WTC11 (cell line): Measurements from ENCODE around the gene STAG1. TPM values are rescaled to one million over a fixed set of nuclear protein-coding genes. Genes with fewer than 3 reads are reported as not detected.

ENCODE experiments used
- ATAC-seq: fragments of 200-7000 bp; cut with Tn5 transposase; 2 replicates; pipeline ENCODE4 v1.10.0; 2021; ENCODE audit warnings: mild to moderate bottlenecking, moderate library complexity
- CTCF ChIA-PET: fragments of 300-600 bp; sonication (Branson Sonifier 250); formaldehyde crosslinking; loops from one replicate; lab custom pipeline; 2021; ENCODE audit warnings: antibody characterized with exemption; lab: Charles Lee
- POLR2A ChIA-PET: fragments of 350-600 bp; sonication (Branson Sonifier 250); formaldehyde crosslinking; loops from one replicate; lab custom pipeline; 2021; ENCODE audit warnings: antibody characterized with exemption; lab: Charles Lee
- DNase-seq: peaks from one replicate; pipeline ENCODE4 v3.0.0; 2021; ENCODE audit warnings: low spot score
- H3K27ac Mint-ChIP-seq: 2 replicates; pipeline ENCODE4 v1.8.0; 2021; ENCODE audit warnings: mixed read lengths
- H3K27me3 Mint-ChIP-seq: 2 replicates; pipeline ENCODE4 v1.8.0; 2021; ENCODE audit warnings: low read depth, mild to moderate bottlenecking, moderate library complexity, mixed read lengths
- H3K36me3 Mint-ChIP-seq: 2 replicates; pipeline ENCODE4 v1.8.0; 2021; ENCODE audit warnings: mixed read lengths
- H3K4me1 Mint-ChIP-seq: 2 replicates; pipeline ENCODE4 v1.8.0; 2022; ENCODE audit warnings: mixed read lengths
- H3K4me3 Mint-ChIP-seq: 2 replicates; pipeline ENCODE4 v1.8.0; 2021; ENCODE audit warnings: mild to moderate bottlenecking, moderate library complexity, mixed read lengths
- H3K9me3 Mint-ChIP-seq: 2 replicates; pipeline ENCODE4 v1.8.0; 2021; ENCODE audit warnings: mixed read lengths
- CREB1 ChIP-seq: sonication (generic); formaldehyde crosslinking; IDR thresholded peaks from 2 replicates; pipeline ENCODE4 v1.8.0; 2023; ENCODE audit warnings: mild to moderate bottlenecking, missing genetic modification reagents
- CREM ChIP-seq: sonication (generic); formaldehyde crosslinking; IDR thresholded peaks from 2 replicates; pipeline ENCODE4 v1.8.1; 2022; ENCODE audit warnings: mild to moderate bottlenecking, missing genetic modification reagents, moderate library complexity
- ELF4 ChIP-seq: sonication (generic); formaldehyde crosslinking; IDR thresholded peaks from 2 replicates; pipeline ENCODE4 v1.8.1; 2022; ENCODE audit warnings: low read depth, mild to moderate bottlenecking, moderate library complexity, missing genetic modification reagents
- ESRRA ChIP-seq: sonication (generic); formaldehyde crosslinking; IDR thresholded peaks from 2 replicates; pipeline ENCODE4 v1.8.1; 2022; ENCODE audit warnings: mild to moderate bottlenecking, missing genetic modification reagents, borderline replicate concordance
- FOXP1 ChIP-seq: sonication (generic); formaldehyde crosslinking; IDR thresholded peaks from 2 replicates; pipeline ENCODE4 v1.8.0; 2022; ENCODE audit warnings: missing genetic modification reagents, mild to moderate bottlenecking, moderate library complexity, borderline replicate concordance
- GABPB1 ChIP-seq: sonication (generic); formaldehyde crosslinking; IDR thresholded peaks from 2 replicates; pipeline ENCODE4 v1.8.1; 2023; ENCODE audit warnings: mild to moderate bottlenecking, missing genetic modification reagents
- GTF2I ChIP-seq: fragments of 250-450 bp; sonication (Bioruptor Pico); conservative IDR thresholded peaks from 2 replicates; pipeline ENCODE4 v1.4.0; 2021; ENCODE audit warnings: mild to moderate bottlenecking
- HMGA2 ChIP-seq: fragments of 250-450 bp; sonication (Bioruptor Pico); IDR thresholded peaks from 2 replicates; pipeline ENCODE4 v1.4.0; 2021; ENCODE audit warnings: mild to moderate bottlenecking, moderate library complexity
- JUN ChIP-seq: sonication (generic); formaldehyde crosslinking; IDR thresholded peaks from 2 replicates; pipeline ENCODE4 v1.8.0; 2023; ENCODE audit warnings: mild to moderate bottlenecking, missing genetic modification reagents
- MXD4 ChIP-seq: fragments of 250-450 bp; sonication (Bioruptor Pico); IDR thresholded peaks from 2 replicates; pipeline ENCODE4 v1.8.0; 2021; ENCODE audit warnings: mild to moderate bottlenecking, moderate library complexity, borderline replicate concordance
- NFATC4 ChIP-seq: fragments of 250-450 bp; sonication (Bioruptor Pico); IDR thresholded peaks from 2 replicates; pipeline ENCODE4 v1.9.0; 2021; ENCODE audit warnings: mild to moderate bottlenecking
- NR3C1 ChIP-seq: sonication (generic); formaldehyde crosslinking; conservative IDR thresholded peaks from 2 replicates; pipeline ENCODE4 v1.8.1; 2023; ENCODE audit warnings: low read depth, mild to moderate bottlenecking, missing genetic modification reagents
- OVOL2 ChIP-seq: fragments of 250-450 bp; sonication (Bioruptor Pico); IDR thresholded peaks from 2 replicates; pipeline ENCODE4 v1.9.0; 2021; ENCODE audit warnings: mild to moderate bottlenecking, borderline replicate concordance
- SMAD4 ChIP-seq: sonication (generic); formaldehyde crosslinking; IDR thresholded peaks from 2 replicates; pipeline ENCODE4 v1.8.0; 2022; ENCODE audit warnings: mild to moderate bottlenecking, missing genetic modification reagents
- TP53 ChIP-seq: sonication (generic); formaldehyde crosslinking; IDR thresholded peaks from 2 replicates; pipeline ENCODE4 v1.8.1; 2023; ENCODE audit warnings: mild to moderate bottlenecking, missing genetic modification reagents
- ZNF121 ChIP-seq: sonication (generic); formaldehyde crosslinking; IDR thresholded peaks from 2 replicates; pipeline ENCODE4 v1.8.0; 2023; ENCODE audit warnings: missing genetic modification reagents
- ZNF396 ChIP-seq: fragments of 250-450 bp; sonication (Bioruptor Pico); IDR thresholded peaks from 2 replicates; pipeline ENCODE4 v1.8.0; 2021; ENCODE audit warnings: mild to moderate bottlenecking, moderate library complexity, borderline replicate concordance
- ZNF416 ChIP-seq: fragments of 250-450 bp; sonication (Bioruptor Pico); IDR thresholded peaks from 2 replicates; pipeline ENCODE4 v1.9.0; 2021; ENCODE audit warnings: mild to moderate bottlenecking, inconsistent platforms
- ZNF423 ChIP-seq: fragments of 250-450 bp; sonication (Bioruptor Pico); IDR thresholded peaks from 2 replicates; pipeline ENCODE4 v2.1.2; 2022; ENCODE audit warnings: mild to moderate bottlenecking, moderate library complexity
- ZNF671 ChIP-seq: fragments of 250-450 bp; sonication (Bioruptor Pico); IDR thresholded peaks from 2 replicates; pipeline ENCODE4 v1.8.0; 2021; ENCODE audit warnings: mild to moderate bottlenecking
- total RNA-seq: library from RNA; stranded (reverse); gene quantifications from 3 replicates; pipeline ENCODE4 v1.2.3, GENCODE V29; 2021
- TF ChIP-seq, protein P1 (sequence below): fragments of 250-450 bp; sonication (Bioruptor Pico); IDR thresholded peaks from 2 replicates; pipeline ENCODE4 v2.1.2; 2022; ENCODE audit warnings: mild to moderate bottlenecking, moderate library complexity
- TF ChIP-seq, protein P2 (sequence below): sonication (generic); formaldehyde crosslinking; IDR thresholded peaks from 2 replicates; pipeline ENCODE4 v1.8.1; 2023; ENCODE audit warnings: mild to moderate bottlenecking, missing genetic modification reagents, borderline replicate concordance
- TF ChIP-seq, protein P3 (sequence below): sonication (generic); formaldehyde crosslinking; IDR thresholded peaks from 2 replicates; pipeline ENCODE4 v1.8.1; 2022; ENCODE audit warnings: mild to moderate bottlenecking, missing genetic modification reagents, moderate library complexity, borderline replicate concordance
- TF ChIP-seq, protein P4 (sequence below): sonication (generic); formaldehyde crosslinking; IDR thresholded peaks from 2 replicates; pipeline ENCODE4 v1.8.0; 2022; ENCODE audit warnings: mild to moderate bottlenecking, missing genetic modification reagents
- TF ChIP-seq, protein P5 (sequence below): fragments of 250-450 bp; sonication (Bioruptor Pico); IDR thresholded peaks from 2 replicates; pipeline ENCODE4 v1.9.0; 2021; ENCODE audit warnings: mild to moderate bottlenecking

The STAG1 gene
- total RNA-seq, 1 experiment from 2014 or later = 20.7 TPM

DNA sequence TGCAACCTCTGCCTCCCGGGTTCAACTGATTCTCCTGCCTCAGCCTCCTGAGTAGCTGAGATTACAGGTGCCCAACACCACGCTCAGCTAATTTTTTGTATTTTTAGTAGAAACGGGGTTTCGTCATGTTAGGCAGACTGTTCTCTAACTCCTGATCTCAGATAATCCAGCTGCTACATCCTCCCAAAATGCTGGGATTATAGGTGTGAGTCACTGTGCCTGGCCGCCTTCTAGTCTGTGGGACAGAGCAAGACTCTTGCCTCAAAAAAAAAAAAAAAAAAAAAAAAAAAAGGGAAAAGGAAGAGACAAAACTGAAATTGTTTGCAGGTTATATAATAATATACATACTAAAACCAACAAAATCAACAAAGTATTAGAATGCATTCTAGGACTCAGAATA lies 286.9 kb downstream of the STAG1 start (continued):
- TF ChIP-seq, protein P1, sequence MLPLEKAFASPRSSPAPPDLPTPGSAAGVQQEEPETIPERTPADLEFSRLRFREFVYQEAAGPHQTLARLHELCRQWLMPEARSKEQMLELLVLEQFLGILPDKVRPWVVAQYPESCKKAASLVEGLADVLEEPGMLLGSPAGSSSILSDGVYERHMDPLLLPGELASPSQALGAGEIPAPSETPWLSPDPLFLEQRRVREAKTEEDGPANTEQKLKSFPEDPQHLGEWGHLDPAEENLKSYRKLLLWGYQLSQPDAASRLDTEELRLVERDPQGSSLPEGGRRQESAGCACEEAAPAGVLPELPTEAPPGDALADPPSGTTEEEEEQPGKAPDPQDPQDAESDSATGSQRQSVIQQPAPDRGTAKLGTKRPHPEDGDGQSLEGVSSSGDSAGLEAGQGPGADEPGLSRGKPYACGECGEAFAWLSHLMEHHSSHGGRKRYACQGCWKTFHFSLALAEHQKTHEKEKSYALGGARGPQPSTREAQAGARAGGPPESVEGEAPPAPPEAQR = no peak
- TF ChIP-seq, protein P2, sequence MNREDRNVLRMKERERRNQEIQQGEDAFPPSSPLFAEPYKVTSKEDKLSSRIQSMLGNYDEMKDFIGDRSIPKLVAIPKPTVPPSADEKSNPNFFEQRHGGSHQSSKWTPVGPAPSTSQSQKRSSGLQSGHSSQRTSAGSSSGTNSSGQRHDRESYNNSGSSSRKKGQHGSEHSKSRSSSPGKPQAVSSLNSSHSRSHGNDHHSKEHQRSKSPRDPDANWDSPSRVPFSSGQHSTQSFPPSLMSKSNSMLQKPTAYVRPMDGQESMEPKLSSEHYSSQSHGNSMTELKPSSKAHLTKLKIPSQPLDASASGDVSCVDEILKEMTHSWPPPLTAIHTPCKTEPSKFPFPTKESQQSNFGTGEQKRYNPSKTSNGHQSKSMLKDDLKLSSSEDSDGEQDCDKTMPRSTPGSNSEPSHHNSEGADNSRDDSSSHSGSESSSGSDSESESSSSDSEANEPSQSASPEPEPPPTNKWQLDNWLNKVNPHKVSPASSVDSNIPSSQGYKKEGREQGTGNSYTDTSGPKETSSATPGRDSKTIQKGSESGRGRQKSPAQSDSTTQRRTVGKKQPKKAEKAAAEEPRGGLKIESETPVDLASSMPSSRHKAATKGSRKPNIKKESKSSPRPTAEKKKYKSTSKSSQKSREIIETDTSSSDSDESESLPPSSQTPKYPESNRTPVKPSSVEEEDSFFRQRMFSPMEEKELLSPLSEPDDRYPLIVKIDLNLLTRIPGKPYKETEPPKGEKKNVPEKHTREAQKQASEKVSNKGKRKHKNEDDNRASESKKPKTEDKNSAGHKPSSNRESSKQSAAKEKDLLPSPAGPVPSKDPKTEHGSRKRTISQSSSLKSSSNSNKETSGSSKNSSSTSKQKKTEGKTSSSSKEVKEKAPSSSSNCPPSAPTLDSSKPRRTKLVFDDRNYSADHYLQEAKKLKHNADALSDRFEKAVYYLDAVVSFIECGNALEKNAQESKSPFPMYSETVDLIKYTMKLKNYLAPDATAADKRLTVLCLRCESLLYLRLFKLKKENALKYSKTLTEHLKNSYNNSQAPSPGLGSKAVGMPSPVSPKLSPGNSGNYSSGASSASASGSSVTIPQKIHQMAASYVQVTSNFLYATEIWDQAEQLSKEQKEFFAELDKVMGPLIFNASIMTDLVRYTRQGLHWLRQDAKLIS (CRISPR knock-in tag) = no peak
- no peak for TF ChIP-seq GTF2I (CRISPR knock-in tag)

DNA sequence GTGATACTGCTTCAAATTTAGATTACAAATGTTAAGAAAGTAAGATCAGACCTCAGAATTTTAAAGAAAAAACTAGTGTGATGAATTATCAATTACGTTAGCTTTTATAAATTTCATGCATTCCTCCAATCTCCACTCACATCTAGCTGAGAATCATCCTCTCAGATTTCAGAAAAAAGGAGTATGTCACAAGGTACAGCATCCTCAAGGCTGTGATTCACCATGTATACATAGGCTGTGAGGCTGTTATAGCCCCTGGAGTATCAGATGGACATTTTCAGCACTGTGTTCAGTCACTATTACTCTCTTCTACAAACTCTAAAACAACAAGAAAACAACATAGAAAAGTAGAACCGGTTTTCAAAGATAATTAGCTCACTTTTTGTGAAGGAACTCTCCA lies 287.7 kb downstream of the STAG1 start:
- 0 out of 2 replicates have a peak overlapping the region, but pooled peaks have one; percentile 63 for H3K27ac Mint-ChIP-seq
- H3K4me1 Mint-ChIP-seq = no peaks in the 10 kb centered on the region
- peaks cover 6% of the 10 kb centered on the region for H3K9me3 Mint-ChIP-seq
- DNase-seq = no peak
- POLR2A ChIA-PET = no interaction called here
- no peak for TF ChIP-seq TP53
- TF ChIP-seq FOXP1 (CRISPR knock-in tag) = no peak
- no peak for TF ChIP-seq ZNF396 (CRISPR knock-in tag)
- TF ChIP-seq, all 79 proteins: peak for 0
- Mint-ChIP-seq H3K4me3 (no peak overlapping the region), H3K36me3 (peaks cover 13% of the 10 kb centered on the region), H3K27me3 (no peaks in the 10 kb centered on the region)
- CTCF ChIA-PET = interaction anchor here (1.1 kb wide), 1 partner anchor 73 kb away, joined by 6 read pairs; no protein-coding TSS in a partner anchor
- ATAC-seq = no peak

DNA sequence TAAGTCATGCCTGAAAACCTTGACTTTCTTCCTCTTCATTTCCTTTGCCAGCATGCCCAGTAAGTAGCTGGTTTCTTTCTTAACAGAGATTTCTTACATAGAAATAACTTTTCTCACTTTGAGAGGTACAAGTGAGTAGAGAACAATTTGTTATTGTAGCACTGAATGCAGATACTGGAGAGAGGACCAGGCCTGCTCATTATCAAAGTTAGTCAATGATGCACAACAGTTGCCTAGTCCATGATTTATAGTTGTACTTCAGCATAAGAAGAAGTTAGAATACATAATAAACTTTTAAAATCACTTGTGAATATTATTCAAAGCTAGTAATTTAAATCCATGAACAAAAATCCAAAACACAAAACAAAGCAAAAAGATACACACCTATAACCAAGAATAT lies 289.0 kb downstream of the STAG1 start:
- CTCF ChIA-PET = no interaction called here
- TF ChIP-seq NR3C1 (CRISPR knock-in tag) (no peak), ZNF121 (CRISPR knock-in tag) (no peak), ZNF423 (no peak), HMGA2 (CRISPR knock-in tag) (no peak), ESRRA (no peak), OVOL2 (CRISPR knock-in tag) (no peak), JUN (CRISPR knock-in tag) (no peak), CREM (CRISPR knock-in tag) (no peak), ZNF671 (CRISPR knock-in tag) (no peak), ZNF416 (CRISPR knock-in tag) (no peak), MXD4 (CRISPR knock-in tag) (no peak), GTF2I (CRISPR knock-in tag) (no peak), GABPB1 (CRISPR knock-in tag) (no peak), NFATC4 (no peak), SMAD4 (no peak), ELF4 (no peak), CREB1 (no peak)
- TF ChIP-seq, protein P3, sequence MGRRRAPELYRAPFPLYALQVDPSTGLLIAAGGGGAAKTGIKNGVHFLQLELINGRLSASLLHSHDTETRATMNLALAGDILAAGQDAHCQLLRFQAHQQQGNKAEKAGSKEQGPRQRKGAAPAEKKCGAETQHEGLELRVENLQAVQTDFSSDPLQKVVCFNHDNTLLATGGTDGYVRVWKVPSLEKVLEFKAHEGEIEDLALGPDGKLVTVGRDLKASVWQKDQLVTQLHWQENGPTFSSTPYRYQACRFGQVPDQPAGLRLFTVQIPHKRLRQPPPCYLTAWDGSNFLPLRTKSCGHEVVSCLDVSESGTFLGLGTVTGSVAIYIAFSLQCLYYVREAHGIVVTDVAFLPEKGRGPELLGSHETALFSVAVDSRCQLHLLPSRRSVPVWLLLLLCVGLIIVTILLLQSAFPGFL (CRISPR knock-in tag) = no peak
- TF ChIP-seq, protein P4, sequence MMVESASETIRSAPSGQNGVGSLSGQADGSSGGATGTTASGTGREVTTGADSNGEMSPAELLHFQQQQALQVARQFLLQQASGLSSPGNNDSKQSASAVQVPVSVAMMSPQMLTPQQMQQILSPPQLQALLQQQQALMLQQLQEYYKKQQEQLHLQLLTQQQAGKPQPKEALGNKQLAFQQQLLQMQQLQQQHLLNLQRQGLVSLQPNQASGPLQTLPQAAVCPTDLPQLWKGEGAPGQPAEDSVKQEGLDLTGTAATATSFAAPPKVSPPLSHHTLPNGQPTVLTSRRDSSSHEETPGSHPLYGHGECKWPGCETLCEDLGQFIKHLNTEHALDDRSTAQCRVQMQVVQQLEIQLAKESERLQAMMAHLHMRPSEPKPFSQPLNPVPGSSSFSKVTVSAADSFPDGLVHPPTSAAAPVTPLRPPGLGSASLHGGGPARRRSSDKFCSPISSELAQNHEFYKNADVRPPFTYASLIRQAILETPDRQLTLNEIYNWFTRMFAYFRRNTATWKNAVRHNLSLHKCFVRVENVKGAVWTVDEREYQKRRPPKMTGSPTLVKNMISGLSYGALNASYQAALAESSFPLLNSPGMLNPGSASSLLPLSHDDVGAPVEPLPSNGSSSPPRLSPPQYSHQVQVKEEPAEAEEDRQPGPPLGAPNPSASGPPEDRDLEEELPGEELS (CRISPR knock-in tag) = no peak
- TF ChIP-seq, protein P5, sequence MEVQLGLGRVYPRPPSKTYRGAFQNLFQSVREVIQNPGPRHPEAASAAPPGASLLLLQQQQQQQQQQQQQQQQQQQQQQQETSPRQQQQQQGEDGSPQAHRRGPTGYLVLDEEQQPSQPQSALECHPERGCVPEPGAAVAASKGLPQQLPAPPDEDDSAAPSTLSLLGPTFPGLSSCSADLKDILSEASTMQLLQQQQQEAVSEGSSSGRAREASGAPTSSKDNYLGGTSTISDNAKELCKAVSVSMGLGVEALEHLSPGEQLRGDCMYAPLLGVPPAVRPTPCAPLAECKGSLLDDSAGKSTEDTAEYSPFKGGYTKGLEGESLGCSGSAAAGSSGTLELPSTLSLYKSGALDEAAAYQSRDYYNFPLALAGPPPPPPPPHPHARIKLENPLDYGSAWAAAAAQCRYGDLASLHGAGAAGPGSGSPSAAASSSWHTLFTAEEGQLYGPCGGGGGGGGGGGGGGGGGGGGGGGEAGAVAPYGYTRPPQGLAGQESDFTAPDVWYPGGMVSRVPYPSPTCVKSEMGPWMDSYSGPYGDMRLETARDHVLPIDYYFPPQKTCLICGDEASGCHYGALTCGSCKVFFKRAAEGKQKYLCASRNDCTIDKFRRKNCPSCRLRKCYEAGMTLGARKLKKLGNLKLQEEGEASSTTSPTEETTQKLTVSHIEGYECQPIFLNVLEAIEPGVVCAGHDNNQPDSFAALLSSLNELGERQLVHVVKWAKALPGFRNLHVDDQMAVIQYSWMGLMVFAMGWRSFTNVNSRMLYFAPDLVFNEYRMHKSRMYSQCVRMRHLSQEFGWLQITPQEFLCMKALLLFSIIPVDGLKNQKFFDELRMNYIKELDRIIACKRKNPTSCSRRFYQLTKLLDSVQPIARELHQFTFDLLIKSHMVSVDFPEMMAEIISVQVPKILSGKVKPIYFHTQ = no peak
- Mint-ChIP-seq H3K27ac (no peak overlapping the region), H3K9me3 (peaks cover 16% of the 10 kb centered on the region), H3K4me1 (no peaks in the 10 kb centered on the region), H3K27me3 (no peaks in the 10 kb centered on the region), H3K36me3 (peaks cover 22% of the 10 kb centered on the region), H3K4me3 (no peak overlapping the region)
- POLR2A ChIA-PET = no interaction called here
- ATAC-seq = no peak
- DNase-seq = no peak
